Activated T-cell treated with anti-CD3 and anti-CD28 coated beads for 48 hours (primary cell): ENCODE data around the gene RMI2.

Source experiments
- DNase-seq: peaks from one replicate; pipeline ENCODE4 v3.0.0-alpha.2; 2020; ENCODE audit warnings: low read depth

Gene RMI2

GRCh38 chr16:11329071-11329491 lies 16.2 kb upstream of the RMI2 start:
- no peak for DNase-seq

GRCh38 chr16:11329891-11330290 lies 15.4 kb upstream of the RMI2 start:
- DNase-seq, result no peak

GRCh38 chr16:11330526-11331237 lies 14.6 kb upstream of the RMI2 start:
- DNase-seq, result no peak

- DNase-seq, result no peak
Observed at GRCh38 chr16:11331967-11332366, 13.3 kb upstream of the RMI2 start.

GRCh38 chr16:11333010-11333409 lies 12.2 kb upstream of the RMI2 start:
- DNase-seq, result no peak

GRCh38 chr16:11333702-11334101 lies 11.6 kb upstream of the RMI2 start:
- no peak for DNase-seq

- no peak for DNase-seq
Observed at GRCh38 chr16:11334831-11335404, 10.3 kb upstream of the RMI2 start.

- DNase-seq, result no peak
Observed at GRCh38 chr16:11339075-11339474, 6.2 kb upstream of the RMI2 start.

GRCh38 chr16:11340710-11341109 lies 4.5 kb upstream of the RMI2 start:
- no peak for DNase-seq

- DNase-seq, result no peak
Observed at GRCh38 chr16:11341371-11341770, 3.9 kb upstream of the RMI2 start.

- DNase-seq, result no peak
Observed at GRCh38 chr16:11342021-11342855, 3.0 kb upstream of the RMI2 start.

GRCh38 chr16:11346700-11347319 lies 1.6 kb downstream of the RMI2 start:
- DNase-seq, result no peak

- DNase-seq, result no peak
Observed at GRCh38 chr16:11347831-11348230, 2.6 kb downstream of the RMI2 start.

GRCh38 chr16:11348737-11349598 lies 3.7 kb downstream of the RMI2 start:
- no peak for DNase-seq

- no peak for DNase-seq
Observed at GRCh38 chr16:11349599-11350276, 4.5 kb downstream of the RMI2 start.

- DNase-seq, result no peak
Observed at GRCh38 chr16:11350519-11350918, 5.3 kb downstream of the RMI2 start.

- DNase-seq, result no peak
Observed at GRCh38 chr16:11350921-11351335, 5.7 kb downstream of the RMI2 start.

- DNase-seq, result no peak
Observed at GRCh38 chr16:11353158-11353557, 7.9 kb downstream of the RMI2 start.

- no peak for DNase-seq
Observed at GRCh38 chr16:11354407-11354732, 9.1 kb downstream of the RMI2 start.

- peak; percentile 69 for DNase-seq
Observed at GRCh38 chr16:11354733-11355574, 9.7 kb downstream of the RMI2 start.
